Osteoblast (primary cell): ENCODE results near the gene MTA2. TPM values are rescaled to one million over a fixed set of nuclear protein-coding genes. Genes with fewer than 3 reads are reported as not detected.

ENCODE experiments used
- DNase-seq: peaks from one replicate; pipeline ENCODE4 v3.0.0; 2011; ENCODE audit warnings: low spot score, mixed read lengths; ENCODE audit not compliant: insufficient read length; ENCODE audit errors: missing footprints
- H2AFZ ChIP-seq: 2 replicates; pipeline ENCODE4 v1.6.0; 2011; ENCODE audit warnings: mild to moderate bottlenecking, low read length
- H3K27ac ChIP-seq: 2 replicates; pipeline ENCODE4 v1.5.1; 2011; ENCODE audit warnings: mild to moderate bottlenecking, low read depth, low read length, moderate library complexity
- H3K27me3 ChIP-seq: 2 replicates; pipeline ENCODE4 v1.6.0; 2012; ENCODE audit warnings: mild to moderate bottlenecking, control low read depth, inconsistent platforms, low read length, moderate library complexity; ENCODE audit not compliant: insufficient read depth
- H3K36me3 ChIP-seq: 2 replicates; pipeline ENCODE4 v1.5.1; 2011; ENCODE audit warnings: mild to moderate bottlenecking, low read length, control low read depth, moderate library complexity; ENCODE audit not compliant: insufficient read depth
- H3K4me1 ChIP-seq: 2 replicates; pipeline ENCODE4 v1.5.1; 2011; ENCODE audit warnings: mild to moderate bottlenecking, low read length, control low read depth, moderate library complexity; ENCODE audit not compliant: insufficient read depth
- H3K4me2 ChIP-seq: 2 replicates; pipeline ENCODE4 v1.6.0; 2011; ENCODE audit warnings: mild to moderate bottlenecking, low read length; ENCODE audit not compliant: insufficient read depth
- H3K4me3 ChIP-seq: fragments of 200-600 bp; sonication (generic); 3 replicates; pipeline ENCODE4 v1.5.1; 2012; ENCODE audit warnings: mild to moderate bottlenecking, low read length, inconsistent platforms; ENCODE audit not compliant: insufficient read depth
- H3K79me2 ChIP-seq: 2 replicates; pipeline ENCODE4 v1.6.0; 2012; ENCODE audit warnings: mild to moderate bottlenecking, low read length, control low read depth, inconsistent platforms; ENCODE audit not compliant: insufficient read depth
- H3K9me3 ChIP-seq: 2 replicates; pipeline ENCODE4 v1.5.1; 2011; ENCODE audit warnings: low read depth, low read length, control low read depth
- H4K20me1 ChIP-seq: 2 replicates; pipeline ENCODE4 v1.6.0; 2012; ENCODE audit warnings: mild to moderate bottlenecking, low read length, control low read depth; ENCODE audit not compliant: insufficient read depth
- total RNA-seq: library from RNA; depleted of rRNA; stranded (reverse); fragments of >200 nt; gene quantifications from 2 replicates; pipeline ENCODE4 v1.2.3, GENCODE V29; 2012
- TF ChIP-seq, protein P1 (sequence below): IDR thresholded peaks from 2 replicates; pipeline ENCODE4 v1.5.1; 2011; ENCODE audit warnings: mild to moderate bottlenecking, low read depth, low read length, moderate library complexity; ENCODE audit errors: extremely low read depth

Gene MTA2
- total RNA-seq, 1 donor: 102 TPM

DNA sequence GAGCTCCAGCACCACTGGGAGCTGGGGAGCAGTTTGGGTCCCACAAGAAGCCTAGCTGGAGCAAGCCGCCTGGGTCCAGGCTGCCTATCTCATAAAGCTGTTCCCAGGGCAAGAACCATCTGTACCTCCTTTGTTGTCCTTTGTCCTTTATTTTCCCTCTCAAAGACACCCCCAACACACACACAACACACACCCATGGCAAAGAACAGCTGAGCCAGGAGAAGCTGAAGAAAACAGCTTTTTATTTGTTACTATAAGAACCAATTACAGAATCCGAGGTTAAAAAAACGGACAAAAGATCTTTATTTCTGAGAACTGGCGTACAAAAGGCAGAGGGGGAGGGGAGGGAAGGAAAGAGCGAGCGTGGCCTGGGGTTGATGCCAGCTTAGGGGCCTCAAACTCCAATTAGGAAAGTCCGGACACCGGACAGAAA, 8.7 kb downstream of the MTA2 start:
- Histone ChIP-seq H3K4me3 (no peak overlapping the region), H2AFZ (no peak overlapping the region), H3K27ac (no peak overlapping the region)

GRCh38 chr11:62592146-62592815, 9.4 kb downstream of the MTA2 start:
- Histone ChIP-seq H4K20me1 (peaks cover 3% of the 10 kb centered on the region), H3K9me3 (no peaks in the 10 kb centered on the region), H3K4me3 (peak overlapping the region; percentile 73), H3K27me3 (no peaks in the 10 kb centered on the region), H3K4me2 (peak overlapping the region; percentile 87), H3K79me2 (peaks cover 24% of the 10 kb centered on the region), H3K36me3 (peaks cover 48% of the 10 kb centered on the region), H2AFZ (peak overlapping the region; percentile 88), H3K4me1 (peaks cover 27% of the 10 kb centered on the region), H3K27ac (peak overlapping the region; percentile 56)
- TF ChIP-seq, protein P1, sequence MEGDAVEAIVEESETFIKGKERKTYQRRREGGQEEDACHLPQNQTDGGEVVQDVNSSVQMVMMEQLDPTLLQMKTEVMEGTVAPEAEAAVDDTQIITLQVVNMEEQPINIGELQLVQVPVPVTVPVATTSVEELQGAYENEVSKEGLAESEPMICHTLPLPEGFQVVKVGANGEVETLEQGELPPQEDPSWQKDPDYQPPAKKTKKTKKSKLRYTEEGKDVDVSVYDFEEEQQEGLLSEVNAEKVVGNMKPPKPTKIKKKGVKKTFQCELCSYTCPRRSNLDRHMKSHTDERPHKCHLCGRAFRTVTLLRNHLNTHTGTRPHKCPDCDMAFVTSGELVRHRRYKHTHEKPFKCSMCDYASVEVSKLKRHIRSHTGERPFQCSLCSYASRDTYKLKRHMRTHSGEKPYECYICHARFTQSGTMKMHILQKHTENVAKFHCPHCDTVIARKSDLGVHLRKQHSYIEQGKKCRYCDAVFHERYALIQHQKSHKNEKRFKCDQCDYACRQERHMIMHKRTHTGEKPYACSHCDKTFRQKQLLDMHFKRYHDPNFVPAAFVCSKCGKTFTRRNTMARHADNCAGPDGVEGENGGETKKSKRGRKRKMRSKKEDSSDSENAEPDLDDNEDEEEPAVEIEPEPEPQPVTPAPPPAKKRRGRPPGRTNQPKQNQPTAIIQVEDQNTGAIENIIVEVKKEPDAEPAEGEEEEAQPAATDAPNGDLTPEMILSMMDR: no peak
- DNase-seq: peak; percentile 61

More for the DNA sequence above, 8.7 kb downstream of the MTA2 start:
- Histone ChIP-seq H3K36me3 (peaks cover 49% of the 10 kb centered on the region), H3K4me1 (peaks cover 22% of the 10 kb centered on the region), H3K27me3 (no peaks in the 10 kb centered on the region), H3K4me2 (no peak overlapping the region), H3K79me2 (peaks cover 26% of the 10 kb centered on the region), H3K9me3 (no peaks in the 10 kb centered on the region), H4K20me1 (peaks cover 8% of the 10 kb centered on the region)
- TF ChIP-seq, protein P1: no peak
- peak; percentile 25 for DNase-seq

DNA sequence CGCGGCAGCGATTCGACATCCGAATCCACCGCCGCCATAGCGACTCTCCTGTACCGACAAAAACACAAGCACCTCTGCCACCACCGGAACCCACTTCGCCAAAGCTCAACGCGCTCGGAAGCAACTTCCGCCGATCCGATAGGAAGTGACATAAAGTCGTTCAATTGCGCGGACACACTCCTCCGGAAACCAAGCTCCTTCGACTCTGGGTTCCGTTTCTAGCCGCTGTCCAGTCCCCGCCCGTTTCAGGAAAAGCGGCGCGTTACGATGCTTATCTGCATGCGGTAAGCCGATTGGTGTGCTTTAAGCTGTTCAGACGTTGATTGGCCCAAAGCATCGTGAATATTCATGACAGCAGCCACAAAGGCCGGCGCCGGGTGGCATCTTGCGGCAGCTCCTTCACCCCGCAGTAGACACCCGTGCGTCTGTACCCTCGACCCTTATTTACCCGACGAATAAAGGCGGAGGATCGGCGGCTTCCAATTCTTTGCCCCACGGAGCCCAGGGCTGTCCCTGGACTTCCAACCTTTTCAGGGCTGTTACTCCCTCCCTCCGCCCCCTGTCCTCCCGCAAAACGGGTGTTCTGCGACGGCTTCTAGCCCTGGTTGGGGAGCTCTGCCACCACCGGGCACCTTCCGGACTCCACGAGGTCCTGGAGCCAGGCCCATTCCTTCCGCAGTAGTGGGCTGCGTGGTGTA, 10.1 kb downstream of the MTA2 start, which contains the start of gene TUT1:
TSS of gene TUT1 (minus strand) at position 76 of the 698 bp plus-strand sequence. CDS start at position 38, 38 bp downstream.
- DNase-seq: peak; percentile 98
- no peaks in the 10 kb centered on the region for H3K27me3 ChIP-seq
- H3K27ac ChIP-seq: peak within 1 kb of the TSS; percentile 69
- H3K36me3 ChIP-seq: peaks cover 45% of the 10 kb centered on the region
- TF ChIP-seq, protein P1: no peak
- peak within 1 kb of the TSS; percentile 89 for H3K4me2 ChIP-seq
- H3K79me2 ChIP-seq: peaks cover 22% of the 10 kb centered on the region
- H4K20me1 ChIP-seq: peaks cover 3% of the 10 kb centered on the region
- H3K4me1 ChIP-seq: peaks cover 27% of the 10 kb centered on the region
- H3K4me3 ChIP-seq: peak within 1 kb of the TSS; percentile 73
- no peaks in the 10 kb centered on the region for H3K9me3 ChIP-seq
- peak within 1 kb of the TSS; percentile 88 for H2AFZ ChIP-seq
